NOMO-1 treated with dmso at 0.1 percent for 144 hours (cell line): Measurements from ENCODE around the gene MLEC.

Source experiments
- DNase-seq: peaks from one replicate; lab custom pipeline; 2025; ENCODE audit not compliant: unreplicated experiment; lab: John Stamatoyannopoulos, UW

MLEC gene

DNA sequence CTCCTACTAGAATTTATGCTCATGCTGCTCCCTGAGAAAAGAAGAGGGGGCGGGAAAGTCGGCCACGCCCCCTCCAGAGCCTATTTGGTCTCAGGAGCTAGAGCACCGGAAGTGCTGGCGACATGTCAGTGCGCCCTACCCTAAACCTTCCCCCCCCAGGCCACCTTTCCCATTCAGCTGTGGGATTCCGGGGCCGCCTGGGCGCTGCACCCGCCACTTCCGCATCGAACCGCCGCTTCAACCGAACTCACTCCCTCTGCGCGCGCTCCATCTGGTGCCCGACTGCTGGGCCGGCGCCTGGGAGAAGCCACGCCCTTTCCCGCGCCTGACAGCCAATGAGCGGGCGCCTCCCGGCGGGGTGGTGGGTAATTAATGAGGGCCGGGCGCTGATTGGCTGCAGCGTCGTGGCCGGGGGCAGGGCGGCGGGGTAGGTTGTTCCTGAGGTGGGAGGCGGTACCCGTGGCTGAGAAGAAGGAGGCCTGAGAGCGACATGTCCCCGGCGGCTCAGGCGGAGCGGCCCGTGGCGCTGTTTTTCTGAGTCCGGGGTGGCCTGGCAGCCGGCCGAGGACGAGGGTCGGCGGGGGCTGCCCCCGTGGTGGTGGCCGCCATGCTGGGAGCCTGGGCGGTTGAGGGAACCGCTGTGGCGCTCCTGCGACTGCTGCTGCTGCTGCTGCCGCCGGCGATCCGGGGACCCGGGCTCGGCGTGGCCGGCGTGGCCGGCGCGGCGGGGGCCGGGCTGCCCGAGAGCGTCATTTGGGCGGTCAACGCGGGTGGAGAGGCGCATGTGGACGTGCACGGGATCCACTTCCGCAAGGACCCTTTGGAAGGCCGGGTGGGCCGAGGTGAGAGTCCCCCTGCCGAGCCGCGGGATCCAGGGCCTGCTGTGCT lies at the start of gene MLEC:
TSS of gene MLEC (plus strand) at position 460 of the 888 bp plus-strand sequence. CDS start at position 608, 148 bp downstream.
- DNase-seq: peak; percentile 99

DNA sequence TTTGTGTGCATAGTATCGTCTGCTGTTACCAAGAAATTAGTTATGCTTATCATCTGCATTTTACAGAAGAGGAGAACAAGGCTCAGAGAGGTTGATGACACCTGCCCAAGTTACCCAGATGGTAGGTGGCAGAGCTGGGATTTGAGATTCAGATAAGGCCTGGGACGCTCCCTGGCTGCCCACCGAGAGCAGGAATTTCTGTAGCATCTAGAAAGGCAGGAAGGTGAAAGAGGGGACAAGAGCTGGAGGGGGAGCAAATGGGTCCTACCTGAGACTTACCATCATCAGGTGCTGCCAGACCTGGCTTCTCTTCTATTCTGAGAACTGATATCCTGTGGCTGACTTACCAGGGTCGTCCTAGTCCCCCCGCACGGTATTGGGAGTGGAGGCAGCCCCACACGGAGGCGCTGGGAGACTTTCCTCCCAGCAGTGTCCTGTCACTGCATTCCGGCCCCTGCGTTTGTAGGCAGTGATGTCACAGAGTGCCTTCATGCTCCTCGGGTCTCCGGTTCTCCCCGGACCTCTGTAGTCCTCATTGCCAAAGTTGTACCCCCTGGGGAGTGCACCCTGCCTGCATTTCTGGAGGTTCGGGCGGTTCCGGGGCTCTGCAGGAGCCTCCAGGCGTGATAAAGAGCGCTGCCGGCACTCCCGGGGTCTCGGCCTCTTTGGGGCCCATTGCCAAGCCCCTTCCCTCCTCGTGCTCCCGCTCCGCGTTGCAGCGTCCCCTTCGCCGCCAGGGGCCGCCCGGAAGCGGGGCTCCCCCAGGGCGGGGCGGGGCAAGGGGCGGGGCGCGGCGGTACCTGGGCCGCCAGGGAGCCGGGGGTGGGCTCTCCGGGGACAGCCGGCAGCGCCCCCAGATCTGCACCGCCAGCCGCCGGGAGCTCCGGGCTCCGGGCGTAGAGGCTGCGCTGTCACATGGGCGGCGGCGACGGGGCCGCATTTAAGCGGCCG lies 46.9 kb upstream of the MLEC start, which contains the start of gene CABP1:
TSS of gene CABP1 (plus strand) at position 856 of the 951 bp plus-strand sequence. CDS start at position 916, 60 bp downstream.
- DNase-seq: no peak

DNA sequence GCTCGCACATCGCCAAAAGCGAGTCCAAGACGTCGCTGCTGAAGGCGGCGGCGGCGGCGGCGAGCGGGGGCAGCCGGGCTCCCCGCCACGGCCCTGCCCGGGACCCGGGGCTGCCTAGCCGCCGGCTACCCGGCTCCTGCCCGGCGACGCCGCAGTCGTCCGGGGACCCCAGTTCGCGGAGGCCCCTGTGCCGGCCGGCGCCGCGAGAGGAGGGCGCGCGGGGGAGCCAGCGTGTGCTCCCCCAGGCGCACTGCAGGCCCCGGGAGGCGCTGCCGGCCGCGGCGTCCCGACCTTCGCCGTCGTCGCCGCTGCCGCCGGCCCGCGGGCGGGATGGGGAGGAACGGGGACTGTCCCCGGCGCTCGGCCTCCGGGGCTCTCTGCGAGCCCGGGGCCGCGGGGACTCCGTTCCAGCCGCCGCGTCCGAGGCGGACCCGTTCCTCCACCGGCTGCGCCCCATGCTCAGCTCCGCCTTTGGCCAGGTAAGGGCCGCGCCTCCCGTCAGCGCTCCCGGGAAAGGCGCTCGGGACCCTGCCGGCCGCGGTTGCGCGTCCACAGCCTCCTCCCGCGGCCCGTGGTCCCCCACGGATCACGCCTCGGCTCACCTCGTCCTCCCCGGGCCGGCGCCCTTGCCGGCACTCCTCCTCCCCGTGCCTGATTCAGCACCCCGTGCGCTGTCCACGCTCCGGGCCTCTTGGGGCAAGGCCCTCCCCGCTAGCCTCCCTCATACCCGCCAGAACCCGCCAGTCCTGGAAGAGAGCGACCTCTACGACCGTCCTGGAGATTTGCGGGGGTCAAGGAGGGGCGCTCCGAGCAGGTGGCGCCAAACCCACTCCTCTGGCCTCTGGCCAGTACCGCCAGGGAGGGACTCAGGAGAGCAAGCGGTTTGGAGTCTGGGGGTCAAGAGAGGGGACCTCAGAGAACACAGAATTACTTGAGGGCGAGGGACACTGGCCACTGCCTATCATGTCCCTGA lies 45.8 kb upstream of the MLEC start:
- DNase-seq: peak; percentile 34

- no peak for DNase-seq
These were observed 44.8 kb upstream of the MLEC start for GRCh38 chr12:120642121-120642520.

DNA sequence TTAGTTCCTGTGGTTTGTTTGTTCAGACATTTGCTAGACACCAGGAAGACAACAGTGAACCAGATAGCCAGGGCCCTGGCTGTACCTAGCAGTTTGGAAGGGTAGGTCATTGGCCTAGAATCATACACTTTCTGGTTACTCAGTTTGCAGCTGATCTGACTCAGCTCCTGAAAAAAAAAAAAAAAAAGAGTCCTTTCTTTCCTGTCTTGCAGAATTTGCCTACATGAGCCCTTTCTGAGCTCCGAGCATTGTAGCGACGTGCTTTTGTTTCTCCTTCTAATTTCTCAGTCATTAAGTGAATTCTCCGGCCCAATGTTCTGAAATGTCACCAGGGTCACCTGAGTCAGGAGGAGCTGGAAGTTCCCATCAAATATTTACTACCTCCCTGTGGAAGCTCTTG lies 44.1 kb upstream of the MLEC start:
- no peak for DNase-seq

DNA sequence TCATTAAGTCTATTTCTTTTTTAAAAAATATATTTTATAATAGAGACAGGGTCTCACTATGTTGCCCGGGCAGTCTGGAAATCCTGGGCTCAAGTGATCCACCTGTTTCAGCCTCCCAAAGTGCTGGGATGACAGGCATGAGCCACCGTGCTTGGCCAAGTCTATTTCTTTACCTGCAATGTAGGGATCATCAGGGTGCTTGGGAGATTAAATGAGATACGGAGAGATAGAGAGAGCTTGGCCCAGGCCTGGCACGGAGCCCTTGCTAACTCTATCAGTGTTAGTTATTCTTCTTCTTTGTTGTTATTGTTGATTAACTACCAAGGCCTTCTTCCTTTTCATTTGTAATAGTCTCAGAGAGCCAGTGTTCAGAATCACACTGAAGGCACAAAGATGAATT lies 43.4 kb upstream of the MLEC start:
- DNase-seq: no peak

DNA sequence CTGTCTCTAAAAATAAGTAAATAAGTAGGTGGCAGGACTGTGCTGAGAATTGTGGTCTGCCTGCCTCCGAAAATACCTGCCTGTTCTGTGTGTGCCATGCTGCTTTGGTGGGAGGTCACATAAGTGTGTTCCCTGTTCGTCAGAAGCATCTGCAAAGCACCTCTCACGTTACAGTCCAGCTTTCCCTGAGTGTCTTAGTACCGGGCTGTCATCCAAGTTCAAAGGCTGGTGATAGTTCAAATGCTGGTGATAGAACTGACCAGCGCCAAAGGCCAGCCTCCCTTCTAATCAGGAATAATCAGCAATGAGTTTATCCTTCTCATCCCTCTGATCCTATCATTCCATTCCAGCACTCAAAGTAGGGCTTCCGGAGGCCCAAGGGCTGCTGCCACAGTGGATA lies 40.9 kb upstream of the MLEC start:
- no peak for DNase-seq

GRCh38 chr12:120647375-120647755 lies 39.6 kb upstream of the MLEC start:
- DNase-seq: no peak

GRCh38 chr12:120649442-120650232 lies 37.3 kb upstream of the MLEC start:
- no peak for DNase-seq

DNA sequence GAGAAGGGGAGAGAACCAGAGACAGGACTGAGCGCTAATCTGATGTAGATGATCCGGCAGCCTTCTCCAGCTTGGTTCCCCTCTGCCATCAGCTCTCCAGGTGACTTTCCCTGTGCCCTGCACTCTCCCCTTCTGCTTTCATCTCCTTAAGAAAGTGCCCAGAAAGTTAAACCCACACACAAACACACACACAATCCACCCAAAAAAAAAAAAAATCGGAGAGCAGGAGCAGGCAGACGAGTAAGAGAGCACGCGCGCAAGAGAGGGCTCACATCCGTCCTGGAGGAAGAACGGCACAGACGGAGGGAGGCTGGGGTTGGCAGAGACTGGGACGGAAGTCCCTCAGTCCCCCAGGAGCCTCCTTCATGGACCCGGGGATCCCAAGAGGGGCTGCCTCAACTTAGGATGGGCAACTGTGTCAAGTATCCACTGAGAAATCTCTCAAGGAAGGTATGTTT lies 36.7 kb upstream of the MLEC start:
- DNase-seq: no peak

- DNase-seq: no peak
These were observed 35.1 kb upstream of the MLEC start for GRCh38 chr12:120651821-120652220.

- DNase-seq: no peak
These were observed 34.1 kb upstream of the MLEC start for GRCh38 chr12:120652656-120653435.

GRCh38 chr12:120653611-120654010 lies 33.3 kb upstream of the MLEC start:
- no peak for DNase-seq

GRCh38 chr12:120654656-120655055 lies 32.3 kb upstream of the MLEC start:
- DNase-seq: no peak

GRCh38 chr12:120656008-120656407 lies 30.9 kb upstream of the MLEC start:
- no peak for DNase-seq

DNA sequence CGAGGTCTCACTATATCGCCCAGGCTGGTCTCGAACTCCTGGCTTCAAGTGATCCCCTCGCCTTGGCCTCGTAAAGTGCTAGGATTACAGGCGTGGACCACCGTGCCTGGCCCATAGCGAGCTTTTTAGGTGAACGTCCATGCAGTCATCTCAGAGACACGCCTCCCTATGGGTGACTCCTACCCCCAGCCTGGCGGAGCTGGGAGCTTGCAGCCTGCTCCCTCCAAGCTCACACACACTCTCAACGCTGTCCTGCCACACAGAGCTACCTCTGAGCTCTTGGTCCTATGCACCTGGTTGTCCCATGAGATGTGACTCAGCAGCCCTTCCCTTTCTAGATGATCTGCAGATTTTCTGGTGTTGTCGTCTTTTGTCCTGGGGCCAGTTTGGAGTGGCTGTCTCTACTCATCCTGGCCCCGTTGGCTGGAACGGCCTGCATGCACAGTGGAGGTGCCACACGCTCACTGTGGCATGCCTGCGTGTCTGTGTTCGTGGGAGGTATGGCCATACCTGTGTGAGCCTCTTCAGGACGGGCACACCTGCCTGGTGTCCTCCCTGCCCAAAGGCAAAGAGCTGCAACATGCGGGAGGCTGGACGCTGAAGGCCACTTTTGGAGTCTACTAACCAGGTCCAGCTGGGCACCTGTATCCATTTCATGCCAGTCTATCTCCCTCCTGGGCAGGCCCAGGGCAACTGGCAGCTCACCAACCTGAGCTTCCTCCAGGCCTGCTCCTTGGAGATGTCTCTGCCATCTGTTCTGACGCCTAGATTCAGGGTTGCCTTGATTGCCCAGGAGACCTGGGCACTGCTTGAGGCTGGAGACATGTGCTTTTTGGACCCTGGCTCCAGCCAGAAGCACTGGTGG lies 28.4 kb upstream of the MLEC start:
- DNase-seq: no peak

DNA sequence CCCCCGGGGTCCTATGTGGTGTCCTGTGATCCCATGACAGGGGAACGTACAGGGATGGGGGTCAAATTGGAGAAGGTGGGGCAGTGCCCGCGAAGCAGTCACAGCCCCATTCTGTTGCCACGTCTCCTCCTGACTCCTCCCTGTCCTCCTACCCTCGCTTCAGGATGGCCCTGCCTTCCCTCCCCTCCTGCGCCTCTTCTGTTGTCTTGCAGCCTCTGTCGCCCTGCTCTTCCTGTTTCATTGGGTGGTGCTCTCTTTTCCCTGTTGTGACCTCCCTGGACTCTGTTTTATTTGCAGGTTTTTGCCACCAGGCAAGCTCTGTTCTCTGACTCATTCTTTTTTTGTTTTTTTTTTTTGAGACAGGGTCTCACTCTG lies 27.8 kb upstream of the MLEC start:
- DNase-seq: no peak

GRCh38 chr12:120661432-120661831 lies 25.5 kb upstream of the MLEC start:
- no peak for DNase-seq
